LNCAP (cell line): ENCODE measurements around the gene GRK2.

Source experiments
- CTCF ChIP-seq: fragments of 450-650 bp; IDR thresholded peaks from 2 replicates; pipeline ENCODE4 v1.5.1; 2017; ENCODE audit warnings: mild to moderate bottlenecking

Gene GRK2

GRCh38 chr11:67322049-67322448 is 55.8 kb downstream of the GRK2 start:
- no peak for TF ChIP-seq CTCF

GRCh38 chr11:67323526-67323925 is 57.3 kb downstream of the GRK2 start:
- TF ChIP-seq CTCF = no peak

DNA sequence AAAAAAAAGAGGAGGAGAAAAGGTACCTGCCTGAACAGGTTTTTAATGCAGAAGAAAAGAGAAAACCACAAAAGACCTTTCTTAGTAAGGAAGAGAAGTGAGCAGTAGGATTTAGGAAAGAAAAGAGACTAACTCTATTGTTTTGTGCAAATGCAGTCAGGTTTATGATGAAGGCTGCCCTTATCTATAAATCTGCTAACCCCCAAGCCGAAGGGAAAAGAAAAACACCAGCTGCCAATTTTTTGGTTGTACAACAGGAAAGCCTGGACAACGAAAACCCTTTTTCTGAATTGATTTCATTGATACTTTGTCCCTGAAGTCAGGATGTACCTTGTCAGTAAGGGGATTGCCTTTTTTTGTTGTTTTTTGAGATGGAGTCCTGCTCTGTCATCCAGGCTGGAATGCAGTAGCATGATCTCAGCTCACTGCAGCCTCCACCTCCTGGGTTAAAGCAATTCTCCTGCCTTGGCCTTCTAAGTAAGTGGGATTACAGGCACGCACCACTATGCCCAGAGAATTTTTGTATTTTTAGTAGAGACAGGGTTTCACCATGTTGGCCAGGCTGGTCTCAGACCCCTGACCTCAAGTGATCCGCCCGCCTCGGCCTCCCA is 65.9 kb downstream of the GRK2 start:
- TF ChIP-seq CTCF = no peak
